Lower leg skin (tissue), 4 donors: ENCODE results near the gene ARX. TPM values are rescaled to one million over a fixed set of nuclear protein-coding genes. Genes with fewer than 3 reads are reported as not detected.

ENCODE experiments used
- DNase-seq, 2 donors: peaks; one replicate each; pipeline ENCODE4 v3.0.0-alpha.2; 2019; ENCODE audit warnings: low spot score in 2 of 2
- H3K4me3 ChIP-seq: fragments of 200-600 bp; sonication (generic); 2 replicates; pipeline ENCODE4 v1.5.1; 2017; ENCODE audit warnings: mild to moderate bottlenecking, low read depth; ENCODE audit not compliant: poor library complexity, severe bottlenecking
- POLR2A ChIP-seq, 2 donors: fragments of 450-650 bp; IDR thresholded peaks; one replicate each; pipeline ENCODE4 v1.6.1; 2016 to 2017; ENCODE audit warnings: antibody characterized with exemption in 2 of 2, mild to moderate bottlenecking in 1 of 2, moderate library complexity in 1 of 2
- WGBS, 2 donors: methylation state at CpG; one replicate each; pipeline ENCODE4 v1.1.5; 2018; 5-methylcytosine and 5-hydroxymethylcytosine counted together
- intact Hi-C: fragments of 100-400 bp; cut with DNase I; formaldehyde crosslinking; loops from one replicate; pipeline ENCODE4 v1.15.0; 2023; ENCODE audit warnings: low total_unique reads
- total RNA-seq, 4 donors: library from RNA; depleted of rRNA; stranded (reverse); fragments of >200 nt; gene quantifications; one replicate each; pipeline ENCODE4 v1.1.0, GENCODE V29; 2016
- TF ChIP-seq, protein P1 (sequence below), 3 donors: fragments of 450-650 bp; IDR thresholded peaks; one replicate each; pipeline ENCODE4 v1.5.1; 2016; ENCODE audit warnings: antibody characterized with exemption in 3 of 3, mild to moderate bottlenecking in 3 of 3, moderate library complexity in 2 of 3

ARX gene
- total RNA-seq, 4 donors from 2014 or later, result not detected

- DNase-seq, result no peak
- no peak overlapping the region for H3K4me3 ChIP-seq
- no peak for TF ChIP-seq POLR2A (IDR thresholded peaks at IDR 0.05)
- intact Hi-C loops, result no loop called here
These were observed 58.9 kb downstream of the ARX start for GRCh38 chrX:24956828-24957227.

DNA sequence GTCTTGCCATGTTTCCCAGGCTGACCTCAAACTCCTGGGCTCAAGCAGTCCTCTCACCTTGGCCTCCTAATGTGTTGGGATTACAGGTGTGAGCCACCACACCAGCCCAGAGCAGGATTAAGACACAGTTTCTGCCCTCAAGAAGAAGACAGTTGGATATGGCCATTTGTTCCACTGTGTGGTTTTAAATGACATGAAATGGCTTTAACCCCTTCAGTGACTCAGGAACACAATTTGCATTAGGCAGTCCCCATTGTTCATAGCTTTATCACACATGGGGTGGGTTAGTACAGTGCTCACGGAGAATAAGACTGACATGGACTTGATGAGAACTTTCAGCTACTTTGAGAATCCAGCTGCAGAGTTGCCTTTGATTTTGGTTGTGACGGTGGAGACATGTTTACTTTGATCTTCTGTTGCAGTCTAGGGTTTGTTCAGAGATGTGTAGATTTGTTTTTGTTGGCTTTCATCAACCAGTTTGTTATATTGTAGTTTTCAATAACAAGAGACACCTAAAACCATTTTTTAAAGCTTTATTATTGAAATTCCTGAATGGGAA is 60.3 kb downstream of the ARX start:
- intact Hi-C loops, result no loop called here
- H3K4me3 ChIP-seq, result no peak overlapping the region
- no peak for DNase-seq
- WGBS, 2 donors, result 71 to 100% methylated on average over 2 of the region's 2 CpGs
- no peak for TF ChIP-seq POLR2A (IDR thresholded peaks at IDR 0.05)
- TF ChIP-seq, protein P1, sequence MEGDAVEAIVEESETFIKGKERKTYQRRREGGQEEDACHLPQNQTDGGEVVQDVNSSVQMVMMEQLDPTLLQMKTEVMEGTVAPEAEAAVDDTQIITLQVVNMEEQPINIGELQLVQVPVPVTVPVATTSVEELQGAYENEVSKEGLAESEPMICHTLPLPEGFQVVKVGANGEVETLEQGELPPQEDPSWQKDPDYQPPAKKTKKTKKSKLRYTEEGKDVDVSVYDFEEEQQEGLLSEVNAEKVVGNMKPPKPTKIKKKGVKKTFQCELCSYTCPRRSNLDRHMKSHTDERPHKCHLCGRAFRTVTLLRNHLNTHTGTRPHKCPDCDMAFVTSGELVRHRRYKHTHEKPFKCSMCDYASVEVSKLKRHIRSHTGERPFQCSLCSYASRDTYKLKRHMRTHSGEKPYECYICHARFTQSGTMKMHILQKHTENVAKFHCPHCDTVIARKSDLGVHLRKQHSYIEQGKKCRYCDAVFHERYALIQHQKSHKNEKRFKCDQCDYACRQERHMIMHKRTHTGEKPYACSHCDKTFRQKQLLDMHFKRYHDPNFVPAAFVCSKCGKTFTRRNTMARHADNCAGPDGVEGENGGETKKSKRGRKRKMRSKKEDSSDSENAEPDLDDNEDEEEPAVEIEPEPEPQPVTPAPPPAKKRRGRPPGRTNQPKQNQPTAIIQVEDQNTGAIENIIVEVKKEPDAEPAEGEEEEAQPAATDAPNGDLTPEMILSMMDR (IDR thresholded peaks at IDR 0.05), result no peak

- no peak overlapping the region for H3K4me3 ChIP-seq
- DNase-seq, result no peak
- TF ChIP-seq POLR2A (IDR thresholded peaks at IDR 0.05), result no peak
- TF ChIP-seq, protein P1 (IDR thresholded peaks at IDR 0.05), result no peak
- intact Hi-C loops, result no loop called here
- 74 to 81% methylated on average over 2 of the region's 2 CpGs for WGBS, 2 donors
These were observed 61.0 kb downstream of the ARX start for GRCh38 chrX:24954732-24955131.
